GM19397 (cell line): ENCODE results near the gene KCTD6.

Experiments used
- ATAC-seq: cut with Tn5 transposase; IDR thresholded peaks from one replicate; pipeline ENCODE4 v1.9.1; 2021; ENCODE audit warnings: mild to moderate bottlenecking, moderate library complexity; ENCODE audit not compliant: unreplicated experiment

The KCTD6 gene

DNA sequence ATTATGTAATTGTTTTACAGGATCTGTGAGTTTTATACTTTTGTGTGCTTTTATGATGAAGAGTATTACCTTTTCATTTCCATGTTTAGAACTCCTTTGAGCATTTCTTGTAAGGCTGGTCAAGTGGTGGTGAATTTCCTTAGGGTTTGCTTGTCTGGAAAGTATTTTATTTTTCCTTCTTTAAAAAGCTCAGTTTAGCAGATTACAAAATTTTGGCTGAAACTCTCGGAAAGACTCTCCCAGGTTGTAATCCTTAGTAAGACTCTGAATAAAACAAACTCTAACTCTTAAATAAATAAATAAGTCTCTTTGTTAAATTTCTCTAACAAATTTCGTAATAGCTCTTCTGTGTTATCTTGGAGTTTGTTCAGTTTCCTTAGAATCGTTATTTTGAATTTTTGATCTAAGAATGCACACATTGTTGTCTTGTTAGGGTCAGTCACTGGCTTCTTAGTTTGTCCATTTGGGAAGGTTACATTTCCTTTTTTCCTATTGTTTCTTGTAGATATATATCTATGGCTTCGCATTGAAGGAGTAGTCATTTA, 59.8 kb downstream of the KCTD6 start:
- ATAC-seq, result no peak
